Aortic smooth muscle cell (primary cell): Measurements from ENCODE around the gene OR1M1. TPM values are rescaled to one million over a fixed set of nuclear protein-coding genes. Genes with fewer than 3 reads are reported as not detected.

Experiments
- total RNA-seq: library from RNA; depleted of rRNA; stranded (reverse); fragments of >200 nt; gene quantifications from 2 replicates; pipeline ENCODE4 v1.2.3, GENCODE V29; 2014

Gene OR1M1
- total RNA-seq = not detected in 2 replicates

GRCh38 chr19:9086761-9087160 lies at the start of gene OR1M1:
Gene OR1M1, plus strand, starts transcription at chr19:9087061. Its CDS starts 6,184 bp downstream, at chr19:9093245.

GRCh38 chr19:9107375-9107774 lies 20.5 kb downstream of the OR1M1 start, which contains the start of gene OR7G2:
Gene OR7G2, minus strand, starts transcription at chr19:9107475. Its CDS starts 4,232 bp downstream, at chr19:9103243.

GRCh38 chr19:9115307-9115813 lies 28.5 kb downstream of the OR1M1 start, which contains the start of gene OR7G1:
Gene OR7G1, minus strand, starts transcription at chr19:9115763. Its CDS starts 0 bp downstream, at chr19:9115763.

GRCh38 chr19:9126900-9127405 lies 40.1 kb downstream of the OR1M1 start, which contains the start of gene OR7G3:
Gene OR7G3, minus strand, starts transcription at chr19:9126950. Its CDS starts 0 bp downstream, at chr19:9126950.

GRCh38 chr19:9140159-9140874 lies 53.5 kb downstream of the OR1M1 start, which contains the start of gene ZNF317:
Gene ZNF317, plus strand, starts transcription at chr19:9140397. Its CDS starts 15,620 bp downstream, at chr19:9156017.

Other genes starting within 250 kb of the OR1M1 start
- not detected in 2 replicates for gene MUC16, start 76.7 kb upstream of the OR1M1 start, total RNA-seq
- not detected in 2 replicates for gene OR7G2, start 20.4 kb downstream of the OR1M1 start, total RNA-seq
- not detected in 2 replicates for gene OR7G1, start 28.7 kb downstream of the OR1M1 start, total RNA-seq
- gene OR7G3, start 39.9 kb downstream of the OR1M1 start, total RNA-seq = not detected in 2 replicates
- gene ZNF317, start 53.3 kb downstream of the OR1M1 start, total RNA-seq = 11.1 and 12.6 TPM in 2 replicates
- 0.06 TPM in 1 of 2 replicates, not detected in the other for gene OR7D2, start 91.9 kb downstream of the OR1M1 start, total RNA-seq
- not detected in 2 replicates for gene OR7D4, start 132.5 kb downstream of the OR1M1 start, total RNA-seq
- not detected in 2 replicates for gene OR7E24, start 163.9 kb downstream of the OR1M1 start, total RNA-seq
- gene ZNF699, start 222.8 kb downstream of the OR1M1 start, total RNA-seq = 6.2 and 6.3 TPM in 2 replicates
- 11.0 and 13.7 TPM in 2 replicates for gene ZNF559, start 237.1 kb downstream of the OR1M1 start, total RNA-seq